NCI-H774 (cell line): Measurements from ENCODE around the gene ECSIT.
"Not testable (repeated sequence)": the region's sequence is repeated elsewhere in the genome, so short reads cannot be mapped to it uniquely, and the experiment has no call there.

Experiments
- DNase-seq: peaks from one replicate; lab custom pipeline; 2025; lab: John Stamatoyannopoulos, UW

ECSIT gene

DNA sequence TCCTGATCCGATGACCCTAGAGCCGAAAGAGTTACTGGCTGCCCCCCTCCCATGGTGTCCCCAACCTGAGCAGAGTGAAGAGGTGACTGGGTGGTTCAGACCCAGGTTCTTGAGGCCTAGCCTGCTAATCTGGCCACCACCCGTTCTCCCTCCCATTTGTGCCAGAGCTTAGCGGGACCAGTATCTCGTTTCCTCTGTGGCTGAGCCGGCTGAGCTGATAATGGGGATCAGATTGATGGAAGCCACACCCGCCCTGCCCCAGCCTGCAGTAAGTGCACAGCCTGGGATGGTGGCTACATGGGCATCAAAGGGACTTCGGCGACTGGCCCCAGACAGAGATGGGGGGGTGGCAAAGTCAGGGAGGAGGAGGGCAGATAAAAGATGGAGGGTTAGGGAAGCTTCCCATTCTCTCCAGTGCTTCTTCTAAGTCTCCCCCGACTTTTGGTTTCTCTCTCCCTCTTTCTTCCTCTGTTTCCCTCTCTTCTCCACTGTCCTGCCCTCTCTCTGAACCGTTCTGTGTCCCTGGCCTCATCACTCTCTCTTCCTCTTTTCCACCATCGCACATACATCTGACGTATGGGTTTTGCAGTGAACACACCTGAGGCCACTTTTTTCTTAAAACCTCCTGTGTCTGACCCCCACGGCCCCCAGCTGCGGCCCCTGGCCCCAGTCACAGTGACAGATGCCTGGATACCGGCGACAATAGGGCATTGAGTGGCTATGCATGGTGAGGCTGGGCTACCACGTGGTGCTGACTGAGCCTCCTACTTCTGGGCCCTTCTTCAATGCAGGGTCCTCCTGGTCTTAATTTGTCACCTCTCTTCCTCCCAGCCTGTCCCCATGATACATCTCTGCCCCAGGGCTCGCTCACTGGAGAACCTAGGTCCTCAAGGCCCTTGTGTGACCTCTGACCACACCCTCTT lies 50.5 kb downstream of the ECSIT start:
- DNase-seq, result no peak

DNA sequence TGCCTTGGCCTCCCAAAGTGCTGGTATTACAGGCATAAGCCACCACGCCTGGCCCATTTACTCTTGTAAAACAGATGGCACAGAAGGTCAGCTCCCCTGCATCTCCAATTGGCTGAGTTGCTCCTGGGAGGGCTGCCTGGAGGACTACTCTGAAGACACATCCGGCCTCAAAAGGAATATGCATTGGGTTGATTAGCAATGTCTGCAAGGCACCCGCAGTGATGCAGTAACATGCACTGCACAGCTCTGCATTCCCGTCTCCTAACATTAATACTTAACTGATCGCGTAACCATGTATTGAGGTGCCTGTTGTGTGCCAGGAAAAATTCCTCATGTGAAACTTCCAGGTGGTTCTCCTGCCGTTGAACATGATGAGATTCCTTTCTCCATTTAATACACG lies 53.1 kb downstream of the ECSIT start:
- DNase-seq, result no peak

GRCh38 chr19:11475343-11475742 lies 53.6 kb downstream of the ECSIT start:
- DNase-seq, result not testable (repeated sequence)

DNA sequence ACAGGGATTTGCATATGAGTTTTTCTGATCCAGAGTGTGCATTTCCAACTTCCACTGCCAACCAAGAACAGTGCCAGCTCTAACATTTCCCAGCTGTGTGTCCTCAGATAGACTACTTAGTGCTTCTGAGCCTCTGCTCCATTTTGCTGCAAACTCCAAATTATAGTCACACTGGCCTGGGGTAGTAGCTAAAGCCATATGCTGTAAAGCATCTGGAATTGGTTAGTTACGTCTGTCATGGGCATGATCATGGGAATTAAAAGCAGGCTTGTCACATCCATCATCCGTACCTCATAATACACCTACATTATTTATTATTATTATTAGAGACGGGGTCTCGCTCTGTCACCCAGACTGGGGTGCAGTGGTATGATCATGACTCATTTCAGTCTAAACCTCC lies 55.2 kb downstream of the ECSIT start:
- no peak for DNase-seq

DNA sequence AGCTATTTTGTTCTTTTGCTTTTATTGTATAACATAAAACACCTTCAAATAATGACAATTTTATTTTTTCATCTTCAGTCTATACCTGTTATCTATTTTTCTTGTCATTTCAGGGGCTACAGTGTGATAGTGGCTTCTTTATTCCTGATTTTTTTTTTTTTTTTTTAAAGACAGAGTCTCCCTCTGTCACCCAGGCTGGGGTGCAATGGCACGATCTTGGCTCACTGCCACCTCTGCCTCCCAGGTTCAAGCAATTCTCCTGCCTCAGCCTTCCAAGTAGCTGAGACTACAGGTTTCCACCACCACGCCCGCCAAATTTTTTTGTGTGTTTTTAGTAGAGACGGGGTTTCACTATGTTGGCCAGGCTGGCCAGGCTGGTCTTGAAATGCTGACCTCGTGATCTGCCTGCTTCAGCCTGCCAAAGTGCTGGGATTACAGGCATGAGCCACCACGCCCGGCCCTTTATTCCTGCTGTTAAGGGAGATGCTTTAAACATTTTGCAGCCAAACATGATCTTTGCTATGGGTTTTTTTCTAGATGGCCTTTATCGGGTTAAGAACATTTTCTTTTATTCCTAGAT lies 60.6 kb downstream of the ECSIT start:
- DNase-seq, result not testable (repeated sequence)

DNA sequence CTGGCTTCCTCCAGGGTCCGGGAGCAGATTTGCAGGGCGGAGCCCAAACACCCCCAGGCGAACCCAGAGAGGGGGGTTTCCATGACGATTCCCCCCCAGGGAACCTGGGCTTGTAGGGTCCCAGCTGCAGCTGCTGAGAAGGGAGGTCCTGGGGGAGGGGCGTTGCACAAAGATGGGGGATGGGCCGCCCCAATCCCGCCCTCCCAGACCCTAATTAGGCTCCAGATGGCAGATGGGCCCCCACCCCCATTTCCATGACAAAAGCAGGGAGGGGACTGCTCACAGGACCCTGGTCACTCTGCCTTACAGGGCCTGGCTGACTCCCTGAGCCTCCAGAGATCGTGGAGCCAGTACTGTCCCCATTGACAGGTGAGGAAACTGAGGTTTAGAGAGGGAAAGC lies 63.3 kb downstream of the ECSIT start:
- DNase-seq, result no peak

DNA sequence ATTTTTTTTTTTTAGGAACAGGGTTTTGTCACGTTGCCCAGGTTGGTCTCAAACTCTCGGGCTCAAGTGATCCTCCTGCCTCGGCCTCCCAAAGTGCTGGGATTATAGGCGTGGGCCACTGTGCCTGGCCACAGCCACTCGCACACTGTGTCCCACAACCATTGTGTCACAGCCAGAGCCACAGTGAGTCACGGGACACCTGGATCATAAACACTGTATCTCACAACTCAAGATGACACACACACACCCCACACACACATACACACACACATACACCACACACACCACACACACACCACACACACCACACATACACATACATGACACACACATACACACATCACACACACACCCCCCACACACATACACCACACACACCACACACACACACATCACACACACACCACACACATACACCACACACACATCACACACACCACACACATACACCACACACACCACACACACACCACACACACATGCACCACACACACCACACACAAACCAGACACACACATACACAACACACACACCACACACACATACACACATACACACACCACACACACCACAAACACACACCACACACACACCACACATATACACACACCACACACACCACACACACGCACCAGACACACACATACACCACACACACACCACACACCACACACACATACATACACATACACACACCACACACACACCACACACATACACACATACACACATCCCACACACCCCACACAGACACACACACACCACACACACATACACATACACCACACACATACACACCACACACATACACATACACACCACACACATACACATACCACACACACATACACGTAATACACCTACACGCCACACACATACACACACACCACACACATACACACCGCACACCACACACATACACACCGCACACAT lies 64.3 kb downstream of the ECSIT start:
- no peak for DNase-seq

GRCh38 chr19:11463391-11463790 lies 65.5 kb downstream of the ECSIT start:
- DNase-seq, result no peak

GRCh38 chr19:11461453-11461852 lies 67.5 kb downstream of the ECSIT start:
- DNase-seq, result no peak

DNA sequence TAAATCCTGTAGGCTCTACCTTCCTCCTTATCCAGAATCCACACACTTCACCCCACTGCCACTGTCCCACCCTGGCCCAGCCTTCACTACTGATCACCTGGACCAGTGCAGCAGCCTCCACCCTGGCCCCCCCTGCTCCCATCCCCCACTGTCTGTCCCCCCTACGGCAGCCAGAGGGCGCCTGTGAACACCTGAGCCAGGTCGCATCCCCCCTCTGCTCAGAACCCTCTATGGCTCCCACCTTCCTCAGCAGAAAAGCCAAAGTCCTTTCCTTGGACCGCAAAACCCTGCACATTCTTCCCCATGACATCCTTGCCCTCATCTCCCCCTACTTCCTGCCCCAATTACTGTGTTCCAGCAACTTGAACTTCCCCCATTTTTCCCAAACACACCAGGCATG lies 68.7 kb downstream of the ECSIT start:
- DNase-seq, result no peak

GRCh38 chr19:11458912-11459311 lies 70.0 kb downstream of the ECSIT start:
- DNase-seq, result not testable (repeated sequence)

DNA sequence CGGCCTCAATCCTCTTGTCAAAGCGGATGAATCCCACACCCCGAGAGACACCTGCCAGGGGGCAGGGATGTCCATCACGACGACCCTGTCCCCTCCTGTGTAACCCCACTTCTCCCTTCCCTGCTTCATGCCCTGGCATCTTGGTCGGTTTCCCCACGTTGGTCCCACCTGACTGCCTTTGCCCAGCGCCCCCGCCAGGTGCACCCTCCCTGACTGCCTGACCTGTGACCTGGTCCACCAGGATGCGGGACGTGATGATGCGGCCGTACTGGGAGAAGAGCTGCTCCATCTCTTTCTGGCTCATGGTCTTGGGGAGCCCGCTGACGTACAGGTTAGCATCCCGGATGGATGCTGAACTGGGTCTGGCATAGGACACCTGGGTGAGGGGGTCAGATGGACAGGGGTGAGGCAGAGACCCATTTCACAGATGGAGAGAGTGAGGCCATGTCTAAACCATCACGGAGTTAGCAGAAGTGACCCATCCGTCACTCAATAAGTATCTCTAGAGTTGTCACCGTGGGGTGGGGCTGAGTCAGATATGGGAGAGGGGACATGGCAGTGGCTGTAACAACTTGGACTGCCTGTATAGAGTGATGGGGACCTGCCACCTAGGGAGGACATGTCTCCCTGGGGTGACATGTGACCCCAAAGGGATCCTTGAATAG lies 70.6 kb downstream of the ECSIT start:
- no peak for DNase-seq

DNA sequence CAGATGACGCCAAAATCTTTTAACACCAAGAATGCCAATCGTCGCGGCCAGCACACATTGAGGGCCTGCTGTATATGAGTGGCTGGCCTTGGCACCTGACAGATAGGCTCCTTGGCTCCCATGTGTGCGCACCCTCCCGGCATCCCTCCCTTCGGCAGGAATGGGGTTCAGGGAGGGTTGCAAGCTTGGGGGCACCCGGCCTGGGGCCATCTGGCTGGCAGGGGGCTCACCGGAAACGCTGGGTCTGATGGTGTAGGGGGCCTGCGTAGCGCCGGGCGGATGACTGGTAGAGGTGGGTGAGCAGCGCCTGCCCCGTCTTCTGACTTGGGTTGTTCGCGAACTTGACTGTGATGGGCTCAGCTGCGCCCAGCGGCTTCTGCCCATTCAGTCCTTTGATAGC lies 71.1 kb downstream of the ECSIT start:
- no peak for DNase-seq

- DNase-seq, result no peak
Measured at GRCh38 chr19:11457115-11457514, 71.8 kb downstream of the ECSIT start.

GRCh38 chr19:11456659-11457058 lies 72.3 kb downstream of the ECSIT start:
- no peak for DNase-seq
